Urothelium cell line (cell line): Measurements from ENCODE around the gene BHMT.
"Not testable (repeated sequence)": the region's sequence is repeated elsewhere in the genome, so short reads cannot be mapped to it uniquely, and the experiment has no call there.

Source experiments
- DNase-seq: peaks from one replicate; pipeline ENCODE4 v3.0.0; 2011; ENCODE audit warnings: low spot score, mixed read lengths
- FAIRE-seq: peaks from 2 replicates; lab custom pipeline; 2011; peaks lifted over from hg19 to GRCh38; lab: Jason Lieb, UNC

BHMT gene

GRCh38 chr5:79171635-79172245 lies 60.1 kb downstream of the BHMT start:
- no peak for FAIRE-seq
- DNase-seq: no peak

- FAIRE-seq: no peak
These were observed 60.7 kb downstream of the BHMT start for GRCh38 chr5:79172269-79172668.

GRCh38 chr5:79173626-79174025 lies 62.0 kb downstream of the BHMT start:
- FAIRE-seq (no peak), DNase-seq (no peak)

More at GRCh38 chr5:79172269-79172668, 60.7 kb downstream of the BHMT start:
- no peak for DNase-seq

GRCh38 chr5:79180449-79180848 lies 68.8 kb downstream of the BHMT start:
- FAIRE-seq, DNase-seq: not testable (repeated sequence)

- FAIRE-seq (no peak), DNase-seq (no peak)
These were observed 69.9 kb downstream of the BHMT start for GRCh38 chr5:79181419-79182022.
